HCT116 (cell line): ENCODE measurements around the gene SRGN. TPM values are rescaled to one million over a fixed set of nuclear protein-coding genes. Genes with fewer than 3 reads are reported as not detected.

Experiments
- ATAC-seq: fragments of 200-7000 bp; cut with Tn5 transposase; 2 replicates; pipeline ENCODE4 v1.9.1; 2020; ENCODE audit warnings: mild to moderate bottlenecking, moderate library complexity
- BruUV-seq: library from RNA; stranded (reverse); fragments of 400-500 nt; replicated peaks from 2 replicates; lab custom pipeline; 2021; lab: Mats Ljungman, UMichigan
- CTCF ChIA-PET: fragments of 300-600 bp; sonication (Branson Sonifier 250); formaldehyde crosslinking; loops from one replicate; lab custom pipeline; 2021; ENCODE audit warnings: antibody characterized with exemption; lab: Charles Lee
- POLR2A ChIA-PET: fragments of 300-600, 350-600 bp; sonication (Branson Sonifier 250); formaldehyde crosslinking; loops from one replicate; lab custom pipeline; 2021; ENCODE audit warnings: antibody characterized with exemption; lab: Charles Lee
- RAD21 ChIA-PET, 2 experiments: fragments of 300-600 bp; sonication (Branson Sonifier 250); formaldehyde crosslinking; loops; one replicate each; lab custom pipeline; 2023; ENCODE audit warnings: low total read pairs in 2 of 2; ENCODE audit not compliant: uncharacterized antibody in 2 of 2, unreplicated experiment in 2 of 2, low non-redundant PET in 1 of 2; lab: Charles Lee
- DNase-seq: peaks from one replicate; pipeline ENCODE4 v3.0.0-alpha.2; 2010; ENCODE audit warnings: low read depth, low spot score
- H2AFZ ChIP-seq: fragments of 200-600 bp; shearing (Covaris generic), sonication (generic); 2 replicates; pipeline ENCODE4 v1.6.1; 2017; ENCODE audit warnings: low read depth, mixed run types, mixed read lengths, antibody characterized with exemption, low read length; ENCODE audit not compliant: poor library complexity, severe bottlenecking
- H3K27ac ChIP-seq: 2 replicates; pipeline ENCODE4 v1.5.1; 2012; ENCODE audit warnings: low read depth, low read length
- H3K27me3 ChIP-seq: fragments of 200-600 bp; sonication (generic); 2 replicates; pipeline ENCODE4 v1.6.1; 2016; ENCODE audit warnings: mixed run types, low read length, mixed read lengths; ENCODE audit not compliant: insufficient read depth
- H3K36me3 ChIP-seq, 2 experiments: fragments of 200-500 bp in 1 of 2; fragments of 200-600 bp in 1 of 2; sonication (Bioruptor generic) in 1 of 2; sonication (generic) in 1 of 2; 2 replicates each; pipeline versions ENCODE4 v1.5.1 to v1.6.1; 2014 to 2016; ENCODE audit warnings: low read length in 2 of 2, inconsistent platforms in 1 of 2, mixed read lengths in 1 of 2, mixed run types in 1 of 2; ENCODE audit not compliant: insufficient read depth in 2 of 2, control insufficient read depth in 1 of 2
- H3K4me1 ChIP-seq, 2 experiments: fragments of 200-600 bp in 1 of 2; sonication (generic) in 1 of 2; 2 replicates each; pipeline versions ENCODE4 v1.5.1 to v1.6.1; 2012 to 2017; ENCODE audit warnings: low read length in 2 of 2, inconsistent platforms in 1 of 2, mild to moderate bottlenecking in 1 of 2, mixed read lengths in 1 of 2, mixed run types in 1 of 2, moderate library complexity in 1 of 2; ENCODE audit not compliant: insufficient read depth in 2 of 2, control insufficient read depth in 1 of 2
- H3K4me2 ChIP-seq: fragments of 200-600 bp; sonication (generic); 2 replicates; pipeline ENCODE4 v1.6.1; 2017; ENCODE audit warnings: mixed run types, low read length, mixed read lengths
- H3K4me3 ChIP-seq, 2 experiments: fragments of 200-600 bp in 1 of 2; sonication (generic) in 1 of 2; replicated peaks in 1 of 2; 2 replicates each; pipeline ENCODE4 v1.5.1; 2011 to 2016; ENCODE audit warnings: low read length in 2 of 2, control low read depth in 1 of 2, low read depth in 1 of 2, mild to moderate bottlenecking in 1 of 2, mixed read lengths in 1 of 2, mixed run types in 1 of 2
- H3K79me2 ChIP-seq: fragments of 200-600 bp; sonication (generic); 2 replicates; pipeline ENCODE4 v1.6.1; 2017; ENCODE audit warnings: mild to moderate bottlenecking, mixed run types, low read length, moderate library complexity, mixed read lengths; ENCODE audit not compliant: insufficient read depth
- H3K9ac ChIP-seq: fragments of 200-600 bp; sonication (generic); 2 replicates; pipeline ENCODE4 v1.6.1; 2016; ENCODE audit warnings: low read length, mixed read lengths
- H3K9me2 ChIP-seq: fragments of 200-600 bp; sonication (generic), shearing (Covaris generic); 2 replicates; pipeline ENCODE4 v1.6.1; 2017; ENCODE audit warnings: mixed run types, mild to moderate bottlenecking, moderate library complexity; ENCODE audit not compliant: insufficient read depth
- H3K9me3 ChIP-seq, 2 experiments: fragments of 200-500 bp in 1 of 2; fragments of 200-600 bp in 1 of 2; sonication (Bioruptor generic) in 1 of 2; sonication (generic) in 1 of 2; 2 replicates each; pipeline ENCODE4 v1.6.1; 2014 to 2017; ENCODE audit warnings: low read length in 2 of 2, mixed read lengths in 2 of 2, inconsistent platforms in 1 of 2, low read depth in 1 of 2, mild to moderate bottlenecking in 1 of 2, mixed run types in 1 of 2, moderate library complexity in 1 of 2; ENCODE audit not compliant: control insufficient read depth in 1 of 2, insufficient read depth in 1 of 2
- H4K20me1 ChIP-seq: fragments of 200-600 bp; sonication (generic), shearing (Covaris generic); 2 replicates; pipeline ENCODE4 v1.6.1; 2017; ENCODE audit warnings: mixed run types, mild to moderate bottlenecking, moderate library complexity; ENCODE audit not compliant: insufficient read depth
- CBX3 ChIP-seq: IDR thresholded peaks from 2 replicates; pipeline ENCODE4 v1.6.1; 2012; ENCODE audit warnings: low read depth
- CEBPB ChIP-seq: IDR thresholded peaks from 2 replicates; pipeline ENCODE4 v1.6.1; 2012; ENCODE audit warnings: low read depth
- ELF1 ChIP-seq: IDR thresholded peaks from 2 replicates; pipeline ENCODE4 v1.6.1; 2012; ENCODE audit warnings: low read depth, borderline replicate concordance
- EZH2phosphoT487 ChIP-seq: fragments of 200-600 bp; IDR thresholded peaks from 2 replicates; pipeline ENCODE4 v1.6.1; 2018; ENCODE audit warnings: antibody characterized with exemption, borderline replicate concordance
- FOSL1 ChIP-seq: IDR thresholded peaks from 2 replicates; pipeline ENCODE4 v1.6.1; 2012; ENCODE audit warnings: low read depth
- RAD21 ChIP-seq: IDR thresholded peaks from 2 replicates; pipeline ENCODE4 v1.6.1; 2012; ENCODE audit warnings: low read depth, mild to moderate bottlenecking
- REST ChIP-seq: IDR thresholded peaks from 2 replicates; pipeline ENCODE4 v1.6.1; 2012; ENCODE audit warnings: low read depth
- SIN3A ChIP-seq: IDR thresholded peaks from 2 replicates; pipeline ENCODE4 v1.6.1; 2012; ENCODE audit warnings: low read depth
- SRF ChIP-seq: IDR thresholded peaks from 2 replicates; pipeline ENCODE4 v1.6.1; 2012; ENCODE audit warnings: low read depth
- YY1 ChIP-seq: IDR thresholded peaks from 2 replicates; pipeline ENCODE4 v1.6.1; 2011; ENCODE audit warnings: low read length, low read depth, moderate library complexity, mild to moderate bottlenecking; ENCODE audit not compliant: insufficient replicate concordance; ENCODE audit errors: extremely low read depth
- ZFX ChIP-seq: fragments of 450-650 bp; IDR thresholded peaks from 2 replicates; pipeline ENCODE4 v1.6.1; 2017
- ZNF274 ChIP-seq: fragments of 200-500 bp; sonication (Bioruptor generic); IDR thresholded peaks from 2 replicates; pipeline ENCODE4 v1.6.1; 2014; ENCODE audit warnings: mild to moderate bottlenecking, low read depth, low read length, inconsistent platforms
- intact Hi-C: fragments of 100-400 bp; cut with micrococcal nuclease; formaldehyde crosslinking; loops from 2 replicates; pipeline ENCODE4 v1.10.0; 2022
- total RNA-seq: library from RNA; stranded (reverse); gene quantifications from one replicate; pipeline ENCODE4 v1.2.1, GENCODE V29; 2021; ENCODE audit not compliant: unreplicated experiment
- TF ChIP-seq, protein P1 (sequence below), 3 experiments: fragments of 200-600 bp in 1 of 3; sonication (generic) in 1 of 3; IDR thresholded peaks in 2 of 3; conservative IDR thresholded peaks in 1 of 3; 2 replicates each; pipeline ENCODE4 v1.5.1; 2012 to 2017; ENCODE audit warnings: low read depth in 2 of 3, low read length in 2 of 3, antibody characterized with exemption in 1 of 3, borderline replicate concordance in 1 of 3, control low read depth in 1 of 3, mild to moderate bottlenecking in 1 of 3, mixed read lengths in 1 of 3, mixed run types in 1 of 3, moderate library complexity in 1 of 3; ENCODE audit not compliant: insufficient read depth in 1 of 3
- TF ChIP-seq, protein P2 (sequence below): IDR thresholded peaks from 2 replicates; pipeline ENCODE4 v1.6.1; 2012
- TF ChIP-seq, protein P3 (sequence below): IDR thresholded peaks from 2 replicates; pipeline ENCODE4 v1.6.1; 2012

SRGN gene
- total RNA-seq, 1 experiment from 2014 or later, result 1.8 TPM

DNA sequence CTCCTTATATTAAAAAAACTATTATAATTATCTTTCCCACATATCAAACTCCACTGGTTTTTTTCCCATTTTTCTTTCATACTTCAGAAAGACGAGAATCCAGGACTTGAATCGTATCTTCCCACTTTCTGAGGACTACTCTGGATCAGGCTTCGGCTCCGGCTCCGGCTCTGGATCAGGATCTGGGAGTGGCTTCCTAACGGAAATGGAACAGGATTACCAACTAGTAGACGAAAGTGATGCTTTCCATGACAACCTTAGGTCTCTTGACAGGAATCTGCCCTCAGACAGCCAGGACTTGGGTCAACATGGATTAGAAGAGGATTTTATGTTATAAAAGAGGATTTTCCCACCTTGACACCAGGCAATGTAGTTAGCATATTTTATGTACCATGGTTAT, 15.9 kb downstream of the SRGN start:
- ChIA-PET RAD21 (no interaction called here), CTCF (interaction anchor here (0.9 kb wide), 1 partner anchor 10 kb away, joined by 3 read pairs; no protein-coding TSS in a partner anchor), POLR2A (no interaction called here)
- no TSS peak for BruUV-seq
- no peak overlapping the region for H3K4me3 ChIP-seq
- H3K9ac ChIP-seq, result no peak overlapping the region
- no peak for DNase-seq
- no peak overlapping the region for H2AFZ ChIP-seq
- no peaks in the 10 kb centered on the region for H3K36me3 ChIP-seq
- no peaks in the 10 kb centered on the region for H3K9me2 ChIP-seq
- ATAC-seq, result no peak
- no peak overlapping the region for H3K27ac ChIP-seq
- H3K79me2 ChIP-seq, result no peaks in the 10 kb centered on the region
- H4K20me1 ChIP-seq, result no peaks in the 10 kb centered on the region
- no peaks in the 10 kb centered on the region for H3K4me1 ChIP-seq
- TF ChIP-seq SIN3A (no peak), REST (no peak), ELF1 (no peak), ZNF274 (no peak), YY1 (no peak), CEBPB (no peak), RAD21 (no peak), CBX3 (no peak), SRF (no peak), EZH2phosphoT487 (no peak), FOSL1 (no peak), ZFX (no peak)
- TF ChIP-seq, protein P1, sequence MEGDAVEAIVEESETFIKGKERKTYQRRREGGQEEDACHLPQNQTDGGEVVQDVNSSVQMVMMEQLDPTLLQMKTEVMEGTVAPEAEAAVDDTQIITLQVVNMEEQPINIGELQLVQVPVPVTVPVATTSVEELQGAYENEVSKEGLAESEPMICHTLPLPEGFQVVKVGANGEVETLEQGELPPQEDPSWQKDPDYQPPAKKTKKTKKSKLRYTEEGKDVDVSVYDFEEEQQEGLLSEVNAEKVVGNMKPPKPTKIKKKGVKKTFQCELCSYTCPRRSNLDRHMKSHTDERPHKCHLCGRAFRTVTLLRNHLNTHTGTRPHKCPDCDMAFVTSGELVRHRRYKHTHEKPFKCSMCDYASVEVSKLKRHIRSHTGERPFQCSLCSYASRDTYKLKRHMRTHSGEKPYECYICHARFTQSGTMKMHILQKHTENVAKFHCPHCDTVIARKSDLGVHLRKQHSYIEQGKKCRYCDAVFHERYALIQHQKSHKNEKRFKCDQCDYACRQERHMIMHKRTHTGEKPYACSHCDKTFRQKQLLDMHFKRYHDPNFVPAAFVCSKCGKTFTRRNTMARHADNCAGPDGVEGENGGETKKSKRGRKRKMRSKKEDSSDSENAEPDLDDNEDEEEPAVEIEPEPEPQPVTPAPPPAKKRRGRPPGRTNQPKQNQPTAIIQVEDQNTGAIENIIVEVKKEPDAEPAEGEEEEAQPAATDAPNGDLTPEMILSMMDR (IDR thresholded peaks at IDR 0.05 in 2 of 3, conservative IDR thresholded peaks at IDR 0.05 in 1 of 3; ENCODE audit: borderline replicate concordance in 1 of 3, insufficient read depth in 1 of 3, low read depth in 2 of 3, low read length in 2 of 3), result no peak
- TF ChIP-seq, protein P2, sequence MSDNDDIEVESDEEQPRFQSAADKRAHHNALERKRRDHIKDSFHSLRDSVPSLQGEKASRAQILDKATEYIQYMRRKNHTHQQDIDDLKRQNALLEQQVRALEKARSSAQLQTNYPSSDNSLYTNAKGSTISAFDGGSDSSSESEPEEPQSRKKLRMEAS, result no peak
- TF ChIP-seq, protein P3, sequence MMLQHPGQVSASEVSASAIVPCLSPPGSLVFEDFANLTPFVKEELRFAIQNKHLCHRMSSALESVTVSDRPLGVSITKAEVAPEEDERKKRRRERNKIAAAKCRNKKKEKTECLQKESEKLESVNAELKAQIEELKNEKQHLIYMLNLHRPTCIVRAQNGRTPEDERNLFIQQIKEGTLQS, result no peak
- H3K4me2 ChIP-seq, result no peak overlapping the region
- no peaks in the 10 kb centered on the region for H3K9me3 ChIP-seq
- intact Hi-C loops, result no loop called here
- H3K27me3 ChIP-seq, result no peaks in the 10 kb centered on the region
